ENCODE measurements around the gene RNF152.
A peak's percentile ranks its signal among the peaks of the same experiment; 100 is the strongest.
"Not testable (repeated sequence)": the region's sequence is repeated elsewhere in the genome, so short reads cannot be mapped to it uniquely, and the experiment has no call there.

RNF152 gene

DNA sequence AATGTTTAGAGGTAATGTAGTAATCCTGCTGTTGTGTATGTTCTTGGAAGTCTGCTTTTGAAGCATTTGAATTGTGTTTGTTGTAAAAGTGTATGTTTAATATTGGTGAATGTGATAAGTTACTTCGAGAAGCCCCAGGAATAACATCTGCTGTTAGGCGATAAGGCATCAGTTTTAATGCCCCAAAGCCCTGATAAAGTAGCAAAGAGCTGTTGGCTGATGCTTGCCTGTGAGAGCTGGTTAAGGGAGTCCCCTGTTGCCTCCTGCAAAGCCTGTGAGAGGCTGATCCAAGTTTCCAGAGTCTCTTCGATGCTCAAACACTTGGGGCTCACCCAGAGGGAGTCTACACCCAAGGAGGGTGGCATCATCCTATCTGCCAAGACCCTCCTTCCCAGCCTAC, 110.3 kb downstream of the RNF152 start:
- Mint-ChIP-seq H3K27me3 (ENCODE audit: low read depth) (peaks cover 7% of the 10 kb centered on the region), H3K4me1 (no peaks in the 10 kb centered on the region)
- TF ChIP-seq, protein P1, sequence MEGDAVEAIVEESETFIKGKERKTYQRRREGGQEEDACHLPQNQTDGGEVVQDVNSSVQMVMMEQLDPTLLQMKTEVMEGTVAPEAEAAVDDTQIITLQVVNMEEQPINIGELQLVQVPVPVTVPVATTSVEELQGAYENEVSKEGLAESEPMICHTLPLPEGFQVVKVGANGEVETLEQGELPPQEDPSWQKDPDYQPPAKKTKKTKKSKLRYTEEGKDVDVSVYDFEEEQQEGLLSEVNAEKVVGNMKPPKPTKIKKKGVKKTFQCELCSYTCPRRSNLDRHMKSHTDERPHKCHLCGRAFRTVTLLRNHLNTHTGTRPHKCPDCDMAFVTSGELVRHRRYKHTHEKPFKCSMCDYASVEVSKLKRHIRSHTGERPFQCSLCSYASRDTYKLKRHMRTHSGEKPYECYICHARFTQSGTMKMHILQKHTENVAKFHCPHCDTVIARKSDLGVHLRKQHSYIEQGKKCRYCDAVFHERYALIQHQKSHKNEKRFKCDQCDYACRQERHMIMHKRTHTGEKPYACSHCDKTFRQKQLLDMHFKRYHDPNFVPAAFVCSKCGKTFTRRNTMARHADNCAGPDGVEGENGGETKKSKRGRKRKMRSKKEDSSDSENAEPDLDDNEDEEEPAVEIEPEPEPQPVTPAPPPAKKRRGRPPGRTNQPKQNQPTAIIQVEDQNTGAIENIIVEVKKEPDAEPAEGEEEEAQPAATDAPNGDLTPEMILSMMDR (IDR thresholded peaks at IDR 0.05; ENCODE audit: unreplicated experiment in 3 of 3), result no peak

DNA sequence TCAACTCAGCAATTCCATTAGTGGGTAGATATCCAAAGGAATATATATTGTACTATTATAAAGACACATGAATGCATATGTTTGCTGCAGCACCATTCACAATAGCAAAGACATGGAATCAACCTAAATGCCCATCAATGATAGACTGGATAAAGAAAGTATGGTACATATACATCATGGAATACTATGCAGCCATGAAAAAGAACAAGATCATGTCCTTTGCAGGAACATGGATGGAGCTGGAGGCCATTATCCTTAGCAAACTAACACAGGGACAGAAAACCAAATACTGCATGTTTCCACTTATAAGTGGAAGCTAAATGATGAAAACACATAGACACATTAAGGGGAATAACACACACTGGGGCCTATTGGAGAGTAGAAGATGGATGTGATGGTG, 116.6 kb downstream of the RNF152 start:
- not testable (repeated sequence) for H3K4me3 Mint-ChIP-seq; H3K4me1 Mint-ChIP-seq; H3K27ac Mint-ChIP-seq; H3K36me3 Mint-ChIP-seq (ENCODE audit: low read depth); H3K27me3 Mint-ChIP-seq (ENCODE audit: low read depth)
- H3K9me3 Mint-ChIP-seq, result peaks cover 16% of the 10 kb centered on the region

More for the DNA sequence above, 110.3 kb downstream of the RNF152 start:
- Mint-ChIP-seq H3K27ac (no peak overlapping the region), H3K9me3 (peaks cover 7% of the 10 kb centered on the region), H3K4me3 (no peak overlapping the region), H3K36me3 (ENCODE audit: low read depth) (no peaks in the 10 kb centered on the region)

DNA sequence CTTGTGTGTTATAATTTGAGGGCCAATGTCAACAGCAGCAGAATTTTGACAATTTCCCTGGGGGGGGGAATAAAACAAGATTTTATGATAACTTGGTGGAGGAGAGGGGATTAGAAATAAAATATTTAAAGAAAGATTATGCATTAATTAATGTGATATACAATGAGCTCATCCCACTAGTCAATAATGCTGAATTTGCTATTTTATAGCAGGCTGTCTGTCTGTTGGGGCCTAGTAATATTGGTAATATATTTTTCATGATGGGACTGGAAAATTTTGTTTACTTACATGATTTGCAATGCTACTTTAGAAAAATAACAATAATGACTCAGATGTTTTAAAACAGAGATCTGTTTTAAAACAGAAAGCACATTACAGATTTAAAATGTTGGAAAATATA, 118.0 kb downstream of the RNF152 start:
- Mint-ChIP-seq H3K27me3 (ENCODE audit: low read depth) (peaks cover 7% of the 10 kb centered on the region), H3K4me1 (no peaks in the 10 kb centered on the region), H3K36me3 (ENCODE audit: low read depth) (peaks cover 9% of the 10 kb centered on the region), H3K27ac (no peak overlapping the region), H3K9me3 (peaks cover 16% of the 10 kb centered on the region), H3K4me3 (no peak overlapping the region)
- TF ChIP-seq, protein P1 (IDR thresholded peaks at IDR 0.05; ENCODE audit: unreplicated experiment in 3 of 3), result no peak

DNA sequence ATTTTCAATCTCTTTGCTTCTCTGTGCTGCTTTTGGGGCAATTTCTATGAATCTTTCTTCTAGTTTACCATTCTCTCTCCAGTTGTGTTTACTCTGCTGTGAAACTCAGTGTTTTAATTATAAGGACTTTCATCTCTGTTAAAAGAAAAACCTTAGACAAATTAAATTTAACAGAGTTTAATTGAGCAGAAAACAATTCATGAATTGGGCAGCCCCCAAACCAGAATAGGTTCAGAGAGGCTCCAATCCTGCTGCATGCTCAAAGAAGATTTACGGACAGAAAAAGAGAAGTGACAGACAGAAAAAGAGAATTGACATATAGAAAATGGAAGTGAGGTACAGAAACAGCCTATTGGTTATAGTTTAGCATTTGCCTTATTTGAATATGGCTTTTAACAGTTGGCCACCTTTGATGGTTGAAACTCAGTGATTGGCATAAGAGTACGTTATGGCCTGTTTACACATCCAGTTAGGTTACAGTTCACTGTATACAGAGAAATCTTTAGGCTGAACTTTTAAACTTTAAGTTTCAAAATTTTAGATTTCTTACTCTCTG, 120.4 kb downstream of the RNF152 start:
- TF ChIP-seq, protein P1 (IDR thresholded peaks at IDR 0.05; ENCODE audit: unreplicated experiment in 3 of 3), result no peak
- no peak overlapping the region for H3K27ac Mint-ChIP-seq
- peaks cover 9% of the 10 kb centered on the region for H3K36me3 Mint-ChIP-seq (ENCODE audit: low read depth)
- peaks cover 3% of the 10 kb centered on the region for H3K4me1 Mint-ChIP-seq
- no peak overlapping the region for H3K4me3 Mint-ChIP-seq
- no peaks in the 10 kb centered on the region for H3K27me3 Mint-ChIP-seq (ENCODE audit: low read depth)
- H3K9me3 Mint-ChIP-seq, result peaks cover 16% of the 10 kb centered on the region

DNA sequence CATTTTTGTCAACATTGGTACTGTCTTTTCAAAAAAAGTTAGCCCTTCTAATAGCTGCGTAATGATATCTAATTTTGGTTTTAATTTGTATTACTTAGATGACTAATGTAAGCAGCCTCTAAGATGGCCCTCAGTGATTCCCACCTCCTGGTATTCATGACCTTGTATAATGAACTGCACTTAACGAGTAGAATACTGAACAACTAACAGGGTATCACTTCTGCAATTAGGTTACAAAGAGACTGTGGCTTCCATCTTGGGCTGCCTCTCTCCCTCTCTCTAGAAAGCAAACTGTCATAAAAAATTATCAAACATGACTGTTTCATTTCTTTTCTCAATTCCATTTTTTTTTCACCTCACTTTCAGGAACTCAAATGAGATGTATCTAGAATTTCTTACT, 120.9 kb downstream of the RNF152 start:
- Mint-ChIP-seq H3K27ac (no peak overlapping the region), H3K36me3 (ENCODE audit: low read depth) (peaks cover 9% of the 10 kb centered on the region), H3K9me3 (peaks cover 16% of the 10 kb centered on the region), H3K4me3 (no peak overlapping the region), H3K27me3 (ENCODE audit: low read depth) (no peaks in the 10 kb centered on the region), H3K4me1 (peaks cover 4% of the 10 kb centered on the region)
- TF ChIP-seq, protein P1 (IDR thresholded peaks at IDR 0.05; ENCODE audit: unreplicated experiment in 3 of 3), result no peak

DNA sequence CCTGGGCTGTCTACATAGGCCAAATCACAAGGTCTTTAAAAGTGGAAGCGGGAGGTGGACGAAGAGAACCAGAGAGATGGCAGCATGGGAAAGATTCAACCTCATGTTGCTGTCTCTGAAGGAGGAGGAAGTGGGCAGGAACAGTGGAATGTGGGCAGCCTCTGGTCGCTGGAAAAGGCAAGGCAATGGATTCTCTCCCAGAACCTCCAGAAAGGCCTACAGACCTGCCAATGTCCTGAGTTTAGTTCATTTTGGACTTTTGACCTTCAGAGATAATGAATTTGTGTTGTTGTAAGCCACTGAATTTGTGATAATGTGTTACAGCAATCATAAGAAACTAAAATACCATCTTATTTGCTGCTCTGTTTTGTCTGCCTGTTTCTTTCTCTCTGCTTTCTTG, 122.5 kb downstream of the RNF152 start:
- TF ChIP-seq, protein P1 (IDR thresholded peaks at IDR 0.05; ENCODE audit: unreplicated experiment in 3 of 3), result no peak
- H3K9me3 Mint-ChIP-seq, result peaks cover 7% of the 10 kb centered on the region
- H3K4me3 Mint-ChIP-seq, result no peak overlapping the region
- H3K36me3 Mint-ChIP-seq (ENCODE audit: low read depth), result peaks cover 3% of the 10 kb centered on the region
- H3K27ac Mint-ChIP-seq, result peak overlapping the region in 2 of 3 experiments; percentile 3 to 18
- peaks cover 7% of the 10 kb centered on the region for H3K4me1 Mint-ChIP-seq
- H3K27me3 Mint-ChIP-seq (ENCODE audit: low read depth), result no peaks in the 10 kb centered on the region
